ENCODE data around the gene TEKT5.

DNA sequence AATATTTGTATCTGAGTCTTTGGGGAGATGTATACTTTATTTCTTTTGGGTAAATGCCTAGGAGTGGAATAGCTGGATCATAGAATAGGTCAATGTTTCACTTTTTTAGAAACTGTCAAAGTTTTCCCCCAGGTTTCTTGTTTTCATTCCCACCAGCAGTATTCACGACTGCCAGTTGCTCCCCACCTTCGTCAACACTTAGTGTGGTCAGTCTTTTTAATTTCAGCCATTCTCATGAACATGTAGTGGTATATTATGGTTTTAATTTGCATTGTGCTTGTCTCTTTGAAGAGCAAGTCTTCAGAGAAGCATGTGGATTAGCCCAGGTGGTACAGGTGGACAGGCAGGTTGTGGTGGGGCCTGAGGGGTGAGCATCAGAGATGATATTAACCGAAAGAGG is 53.8 kb downstream of the TEKT5 start:
- TF ChIP-seq TAF1 (conservative IDR thresholded peaks at IDR 0.05) = no peak
- TF ChIP-seq, protein P1, sequence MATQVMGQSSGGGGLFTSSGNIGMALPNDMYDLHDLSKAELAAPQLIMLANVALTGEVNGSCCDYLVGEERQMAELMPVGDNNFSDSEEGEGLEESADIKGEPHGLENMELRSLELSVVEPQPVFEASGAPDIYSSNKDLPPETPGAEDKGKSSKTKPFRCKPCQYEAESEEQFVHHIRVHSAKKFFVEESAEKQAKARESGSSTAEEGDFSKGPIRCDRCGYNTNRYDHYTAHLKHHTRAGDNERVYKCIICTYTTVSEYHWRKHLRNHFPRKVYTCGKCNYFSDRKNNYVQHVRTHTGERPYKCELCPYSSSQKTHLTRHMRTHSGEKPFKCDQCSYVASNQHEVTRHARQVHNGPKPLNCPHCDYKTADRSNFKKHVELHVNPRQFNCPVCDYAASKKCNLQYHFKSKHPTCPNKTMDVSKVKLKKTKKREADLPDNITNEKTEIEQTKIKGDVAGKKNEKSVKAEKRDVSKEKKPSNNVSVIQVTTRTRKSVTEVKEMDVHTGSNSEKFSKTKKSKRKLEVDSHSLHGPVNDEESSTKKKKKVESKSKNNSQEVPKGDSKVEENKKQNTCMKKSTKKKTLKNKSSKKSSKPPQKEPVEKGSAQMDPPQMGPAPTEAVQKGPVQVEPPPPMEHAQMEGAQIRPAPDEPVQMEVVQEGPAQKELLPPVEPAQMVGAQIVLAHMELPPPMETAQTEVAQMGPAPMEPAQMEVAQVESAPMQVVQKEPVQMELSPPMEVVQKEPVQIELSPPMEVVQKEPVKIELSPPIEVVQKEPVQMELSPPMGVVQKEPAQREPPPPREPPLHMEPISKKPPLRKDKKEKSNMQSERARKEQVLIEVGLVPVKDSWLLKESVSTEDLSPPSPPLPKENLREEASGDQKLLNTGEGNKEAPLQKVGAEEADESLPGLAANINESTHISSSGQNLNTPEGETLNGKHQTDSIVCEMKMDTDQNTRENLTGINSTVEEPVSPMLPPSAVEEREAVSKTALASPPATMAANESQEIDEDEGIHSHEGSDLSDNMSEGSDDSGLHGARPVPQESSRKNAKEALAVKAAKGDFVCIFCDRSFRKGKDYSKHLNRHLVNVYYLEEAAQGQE (IDR thresholded peaks at IDR 0.05) = no peak

Measured in liver (tissue), 2 donors.